ENCODE data around the gene FIG4. TPM values are rescaled to one million over a fixed set of nuclear protein-coding genes. Genes with fewer than 3 reads are reported as not detected.
A peak's percentile ranks its signal among the peaks of the same experiment; 100 is the strongest.

Gene FIG4
- polyA plus RNA-seq (2013, experiment 1 of 2), result 17.0 TPM
- polyA plus RNA-seq (2013, experiment 2 of 2), result 14.7 TPM

DNA sequence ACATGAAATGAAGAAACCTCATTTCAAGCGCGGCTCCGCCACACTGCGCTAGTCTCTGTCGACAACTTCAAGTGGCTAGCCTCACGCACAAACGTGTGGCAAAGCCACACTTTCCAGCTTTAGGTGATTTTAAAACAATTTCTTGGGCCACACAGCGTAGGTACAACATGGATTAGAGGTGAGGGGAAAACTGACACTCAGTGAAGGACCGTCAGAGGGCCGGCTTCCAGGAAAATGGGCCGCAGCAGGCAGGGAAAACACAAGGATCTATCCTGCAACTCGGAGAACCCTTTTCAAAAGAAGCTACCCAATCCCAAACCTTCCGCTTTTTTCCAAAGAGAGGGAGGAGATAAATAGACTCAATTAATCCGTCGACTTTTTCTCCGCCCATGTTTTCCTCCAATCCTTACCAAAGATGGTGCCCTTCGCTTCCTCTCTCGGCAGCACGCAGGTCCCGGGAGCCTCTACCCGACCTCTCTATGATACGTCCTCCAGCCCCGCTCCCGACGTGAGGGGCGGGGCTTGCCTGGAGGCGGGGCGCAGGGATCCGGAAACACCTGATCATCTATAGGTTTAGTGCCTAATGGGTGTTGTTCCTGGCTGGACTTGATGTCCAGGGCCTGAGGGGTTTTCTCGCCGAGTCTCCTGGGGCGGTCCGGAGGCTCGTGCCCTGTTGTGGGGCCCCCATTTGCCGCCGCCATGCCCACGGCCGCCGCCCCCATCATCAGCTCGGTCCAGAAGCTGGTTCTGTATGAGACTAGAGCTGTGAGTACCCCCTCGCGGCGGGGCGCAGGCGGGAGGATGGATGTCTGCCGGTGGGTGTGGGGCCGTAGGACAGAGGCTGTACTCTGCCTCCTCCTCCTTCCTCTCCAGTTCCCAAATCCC, at the start of gene FIG4, which contains the start of gene AK9:
FIG4 (plus strand) TSS at position 560 of the 885 bp plus-strand sequence; CDS start at position 700, 140 bp downstream.
AK9 (minus strand) TSS at position 466 of the 885 bp plus-strand sequence. CDS start 15,457 bp downstream, outside the sequence.
- H3K27ac ChIP-seq (ENCODE audit: low read depth, low read length, severe bottlenecking), result peak within 1 kb of the TSS; percentile 68
- 0 to 1% methylated on average over 27 to 32 of the region's 47 CpGs for WGBS, 2 experiments (ENCODE audit: insufficient coverage in 2 of 2)
- H3K4me1 ChIP-seq (ENCODE audit: control insufficient read depth, insufficient read depth, low read length, poor library complexity, severe bottlenecking), result no peaks in the 10 kb centered on the region
- no peaks in the 10 kb centered on the region for H3K9me3 ChIP-seq (ENCODE audit: control insufficient read depth, low read length)
- H3K4me3 ChIP-seq (ENCODE audit: extremely low read depth, insufficient read depth, low read length, poor library complexity, severe bottlenecking), result peak within 1 kb of the TSS; percentile 84
- no peaks in the 10 kb centered on the region for H3K36me3 ChIP-seq (ENCODE audit: control insufficient read depth, insufficient read depth, low read length)

DNA sequence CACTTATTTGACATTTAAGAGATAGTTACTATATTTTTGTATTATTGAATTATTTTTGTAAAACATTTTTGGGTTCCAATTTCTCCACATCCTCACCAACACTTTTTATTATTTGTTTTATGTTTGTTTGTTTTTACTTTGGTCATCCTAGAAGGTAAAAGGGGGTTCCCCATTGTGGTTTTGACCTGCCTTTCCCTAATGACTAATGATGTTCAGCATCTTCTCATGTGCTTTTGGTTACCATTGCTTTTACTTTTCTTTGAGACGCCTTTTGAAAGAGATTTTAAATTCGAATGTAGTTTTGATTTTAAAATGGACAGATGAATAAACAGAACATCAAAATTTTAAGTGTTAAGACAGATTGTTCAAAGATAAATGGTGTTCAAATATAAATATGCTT, 47.0 kb upstream of the FIG4 start:
- Histone ChIP-seq H3K27ac (ENCODE audit: low read depth, low read length, severe bottlenecking) (no peak overlapping the region), H3K4me3 (ENCODE audit: extremely low read depth, insufficient read depth, low read length, poor library complexity, severe bottlenecking) (no peak overlapping the region), H3K36me3 (ENCODE audit: control insufficient read depth, insufficient read depth, low read length) (no peaks in the 10 kb centered on the region), H3K9me3 (ENCODE audit: control insufficient read depth, low read length) (peaks cover 5% of the 10 kb centered on the region), H3K4me1 (ENCODE audit: control insufficient read depth, insufficient read depth, low read length, poor library complexity, severe bottlenecking) (no peaks in the 10 kb centered on the region)
- WGBS, 2 experiments (ENCODE audit: insufficient coverage in 2 of 2), result no CpG with 5 or more reads among the region's 2 CpGs

DNA sequence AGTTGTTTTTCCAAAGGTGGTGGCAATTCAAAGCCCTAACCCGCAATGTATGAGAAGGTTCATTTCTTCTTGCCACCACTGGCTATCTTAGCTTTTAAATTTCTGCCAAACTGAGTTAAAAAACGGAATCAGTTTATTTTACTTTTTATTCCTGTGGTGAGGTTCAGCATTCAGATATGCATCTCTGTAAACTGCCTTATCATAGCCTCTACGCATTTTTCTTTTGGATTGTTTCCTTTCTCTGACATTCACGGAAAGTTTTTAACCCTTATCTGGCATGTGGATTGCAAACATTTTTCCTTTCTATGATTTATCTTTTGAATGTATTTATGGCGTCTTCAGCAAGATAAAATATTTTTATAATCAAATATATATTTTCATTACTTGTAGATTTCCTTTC, 37.8 kb upstream of the FIG4 start:
- no peaks in the 10 kb centered on the region for H3K36me3 ChIP-seq (ENCODE audit: control insufficient read depth, insufficient read depth, low read length)
- no peak overlapping the region for H3K27ac ChIP-seq (ENCODE audit: low read depth, low read length, severe bottlenecking)
- H3K9me3 ChIP-seq (ENCODE audit: control insufficient read depth, low read length), result no peaks in the 10 kb centered on the region
- H3K4me1 ChIP-seq (ENCODE audit: control insufficient read depth, insufficient read depth, low read length, poor library complexity, severe bottlenecking), result no peaks in the 10 kb centered on the region
- WGBS, 2 experiments (ENCODE audit: insufficient coverage in 2 of 2), result 20% methylated on average over 1 of the region's 5 CpGs; no CpG with 5 or more reads in 1 of the 2 experiments
- no peak overlapping the region for H3K4me3 ChIP-seq (ENCODE audit: extremely low read depth, insufficient read depth, low read length, poor library complexity, severe bottlenecking)

DNA sequence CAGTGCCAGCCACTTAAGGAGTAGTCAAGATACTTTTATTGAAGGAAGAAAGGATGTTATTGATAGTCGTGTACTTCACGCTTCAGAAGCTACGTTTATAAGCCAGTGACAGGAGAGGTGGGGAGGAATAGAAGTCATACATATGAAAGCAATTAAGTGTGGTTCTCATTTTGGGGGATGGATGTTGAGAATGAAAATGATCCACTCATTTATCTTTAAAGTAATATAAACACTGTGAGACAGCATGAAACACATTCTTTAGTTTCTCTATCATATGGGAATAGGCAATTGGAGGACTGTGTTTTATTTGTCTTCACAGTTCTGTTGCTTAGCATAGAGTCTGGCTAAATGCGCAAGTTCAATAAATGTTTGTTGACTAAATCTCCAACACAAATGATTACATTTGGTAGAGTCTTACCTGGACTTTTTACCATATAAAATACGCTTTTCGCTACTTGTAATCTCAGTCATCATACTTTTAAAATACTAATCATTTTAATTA, 35.3 kb upstream of the FIG4 start:
- Histone ChIP-seq H3K4me3 (ENCODE audit: extremely low read depth, insufficient read depth, low read length, poor library complexity, severe bottlenecking) (no peak overlapping the region), H3K27ac (ENCODE audit: low read depth, low read length, severe bottlenecking) (no peak overlapping the region), H3K9me3 (ENCODE audit: control insufficient read depth, low read length) (no peaks in the 10 kb centered on the region), H3K4me1 (ENCODE audit: control insufficient read depth, insufficient read depth, low read length, poor library complexity, severe bottlenecking) (no peaks in the 10 kb centered on the region), H3K36me3 (ENCODE audit: control insufficient read depth, insufficient read depth, low read length) (no peaks in the 10 kb centered on the region)
- WGBS, 2 experiments (ENCODE audit: insufficient coverage in 2 of 2), result 90 to 97% methylated on average over 1 to 5 of the region's 6 CpGs

DNA sequence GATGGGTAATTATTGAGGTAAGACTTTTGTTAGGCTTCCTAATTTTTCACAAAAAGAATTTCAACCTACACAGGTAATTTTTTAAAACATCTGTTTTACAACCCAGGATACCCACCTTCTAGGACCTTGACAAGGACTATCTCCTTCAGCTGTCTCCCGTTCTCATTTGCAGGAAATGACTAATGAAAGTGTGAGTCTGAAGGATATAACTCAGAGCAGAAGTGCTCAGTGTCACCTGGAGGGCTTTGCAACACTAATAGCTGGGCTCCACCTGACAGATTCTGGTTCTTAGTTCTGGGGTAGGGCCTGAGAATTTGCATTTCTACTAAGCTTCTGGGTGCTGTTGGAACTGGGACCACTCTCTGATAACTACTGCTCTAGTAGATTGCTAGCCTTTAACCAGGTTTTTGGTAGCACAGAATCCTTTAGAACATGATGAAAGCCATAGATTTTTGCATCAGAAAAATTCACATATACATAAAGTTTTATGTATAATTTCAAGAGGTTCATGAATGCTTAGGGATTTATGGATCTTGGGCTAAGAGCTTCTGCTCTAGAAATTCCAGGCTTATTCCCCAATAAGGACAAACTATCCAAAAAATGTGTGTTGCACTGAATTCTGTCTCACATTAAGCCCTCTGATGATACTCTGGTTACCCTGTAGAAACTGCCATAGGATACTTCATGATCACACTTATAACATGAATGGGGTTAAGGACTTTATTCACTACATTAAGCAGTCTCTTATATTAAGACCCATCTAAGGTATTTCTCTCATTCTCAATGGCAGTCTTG, 30.4 kb upstream of the FIG4 start:
- WGBS, 2 experiments (ENCODE audit: insufficient coverage in 2 of 2), result 80% methylated on average over 1 of the region's 1 CpG; no CpG with 5 or more reads in 1 of the 2 experiments
- no peaks in the 10 kb centered on the region for H3K36me3 ChIP-seq (ENCODE audit: control insufficient read depth, insufficient read depth, low read length)

DNA sequence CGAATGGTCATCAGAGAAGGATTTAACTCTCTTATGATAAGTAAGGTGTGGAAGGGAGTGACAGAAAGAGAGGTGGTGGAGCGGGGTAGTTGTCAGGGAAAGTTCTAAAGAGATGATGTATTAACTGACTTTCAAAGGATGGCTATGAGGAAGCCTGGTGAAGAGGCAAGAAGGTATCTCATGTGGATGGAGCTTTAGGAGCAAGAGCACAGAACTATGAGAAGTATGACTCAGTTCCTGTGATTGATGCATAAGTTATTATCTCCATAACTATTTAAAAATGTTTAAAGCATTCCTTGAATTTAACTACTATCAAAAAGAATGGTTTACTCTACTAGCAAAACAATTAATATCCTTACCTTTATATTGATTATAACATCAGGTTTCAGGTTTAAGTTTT, 28.9 kb upstream of the FIG4 start:
- Histone ChIP-seq H3K27ac (ENCODE audit: low read depth, low read length, severe bottlenecking) (no peak overlapping the region), H3K36me3 (ENCODE audit: control insufficient read depth, insufficient read depth, low read length) (no peaks in the 10 kb centered on the region), H3K4me3 (ENCODE audit: extremely low read depth, insufficient read depth, low read length, poor library complexity, severe bottlenecking) (no peak overlapping the region), H3K9me3 (ENCODE audit: control insufficient read depth, low read length) (no peaks in the 10 kb centered on the region), H3K4me1 (ENCODE audit: control insufficient read depth, insufficient read depth, low read length, poor library complexity, severe bottlenecking) (no peaks in the 10 kb centered on the region)
- 83 to 85% methylated on average over 2 of the region's 2 CpGs for WGBS, 2 experiments (ENCODE audit: insufficient coverage in 2 of 2)

More for the DNA sequence above, 30.4 kb upstream of the FIG4 start:
- H3K27ac ChIP-seq (ENCODE audit: low read depth, low read length, severe bottlenecking), result no peak overlapping the region
- H3K4me3 ChIP-seq (ENCODE audit: extremely low read depth, insufficient read depth, low read length, poor library complexity, severe bottlenecking), result no peak overlapping the region
- H3K9me3 ChIP-seq (ENCODE audit: control insufficient read depth, low read length), result no peaks in the 10 kb centered on the region
- H3K4me1 ChIP-seq (ENCODE audit: control insufficient read depth, insufficient read depth, low read length, poor library complexity, severe bottlenecking), result no peaks in the 10 kb centered on the region

DNA sequence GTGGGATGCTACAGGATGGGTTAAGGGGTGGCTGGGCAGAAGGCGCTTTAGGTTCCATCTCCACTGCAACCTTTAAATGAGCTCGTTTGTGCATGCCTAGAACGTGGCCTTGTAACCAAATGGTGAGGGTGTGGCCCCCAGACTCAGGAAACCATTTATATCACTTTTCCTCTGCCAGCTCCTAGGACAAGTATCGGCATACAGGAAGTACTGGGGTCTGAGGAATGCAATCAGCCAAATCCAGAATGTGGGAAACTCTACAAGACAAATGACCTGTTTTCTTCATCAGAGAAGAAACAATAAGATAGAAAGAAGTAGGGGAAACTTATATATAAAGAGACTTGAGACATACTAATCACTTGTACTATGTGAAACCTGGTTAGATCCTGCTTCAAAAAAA, 21.3 kb upstream of the FIG4 start:
- Histone ChIP-seq H3K4me3 (ENCODE audit: extremely low read depth, insufficient read depth, low read length, poor library complexity, severe bottlenecking) (no peak overlapping the region), H3K27ac (ENCODE audit: low read depth, low read length, severe bottlenecking) (no peak overlapping the region), H3K36me3 (ENCODE audit: control insufficient read depth, insufficient read depth, low read length) (no peaks in the 10 kb centered on the region), H3K4me1 (ENCODE audit: control insufficient read depth, insufficient read depth, low read length, poor library complexity, severe bottlenecking) (peaks cover 12% of the 10 kb centered on the region), H3K9me3 (ENCODE audit: control insufficient read depth, low read length) (no peaks in the 10 kb centered on the region)
- 90 to 100% methylated on average over 2 to 3 of the region's 4 CpGs for WGBS, 2 experiments (ENCODE audit: insufficient coverage in 2 of 2)

DNA sequence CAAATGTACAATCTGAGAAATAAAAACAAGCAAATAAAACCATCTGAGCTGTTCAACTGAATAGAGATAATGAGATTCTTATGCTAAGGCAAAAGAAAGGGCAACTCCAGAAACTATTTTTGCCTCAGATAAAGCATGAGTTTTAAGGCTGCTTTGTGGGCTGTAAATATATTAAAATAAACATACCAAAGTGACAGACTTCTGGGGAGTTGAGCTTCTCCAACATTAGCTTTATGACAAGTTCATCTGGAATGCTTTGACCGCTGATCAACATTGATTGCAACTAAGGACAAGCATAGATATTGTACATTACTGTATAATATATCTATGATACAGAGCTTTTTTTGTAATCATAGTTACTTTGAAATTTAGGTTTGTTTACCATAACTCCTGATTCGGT, 19.4 kb upstream of the FIG4 start:
- Histone ChIP-seq H3K4me3 (ENCODE audit: extremely low read depth, insufficient read depth, low read length, poor library complexity, severe bottlenecking) (no peak overlapping the region), H3K9me3 (ENCODE audit: control insufficient read depth, low read length) (no peaks in the 10 kb centered on the region), H3K4me1 (ENCODE audit: control insufficient read depth, insufficient read depth, low read length, poor library complexity, severe bottlenecking) (peaks cover 12% of the 10 kb centered on the region), H3K27ac (ENCODE audit: low read depth, low read length, severe bottlenecking) (no peak overlapping the region), H3K36me3 (ENCODE audit: control insufficient read depth, insufficient read depth, low read length) (no peaks in the 10 kb centered on the region)
- no CpG with 5 or more reads among the region's 2 CpGs for WGBS, 2 experiments (ENCODE audit: insufficient coverage in 2 of 2)

DNA sequence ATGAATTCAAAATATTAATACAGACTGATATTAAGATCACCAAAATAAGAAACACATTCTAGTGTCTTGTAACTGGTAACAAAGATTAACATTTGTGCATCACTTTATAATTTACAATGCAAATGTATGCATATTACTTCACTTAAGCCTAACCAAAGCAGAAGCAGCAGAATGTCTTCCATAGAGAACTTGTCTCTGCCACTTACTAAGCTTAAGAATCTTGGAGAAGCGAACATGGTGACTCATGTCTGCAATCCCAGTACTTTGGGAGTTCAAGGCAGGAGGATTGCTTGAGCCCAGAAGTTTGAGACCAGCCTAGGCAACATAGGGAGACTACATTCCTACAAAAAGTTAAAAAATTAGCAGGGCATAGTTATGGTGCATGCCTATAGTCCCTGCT, 18.9 kb upstream of the FIG4 start:
- Histone ChIP-seq H3K27ac (ENCODE audit: low read depth, low read length, severe bottlenecking) (no peak overlapping the region), H3K4me3 (ENCODE audit: extremely low read depth, insufficient read depth, low read length, poor library complexity, severe bottlenecking) (no peak overlapping the region), H3K4me1 (ENCODE audit: control insufficient read depth, insufficient read depth, low read length, poor library complexity, severe bottlenecking) (peaks cover 12% of the 10 kb centered on the region), H3K9me3 (ENCODE audit: control insufficient read depth, low read length) (no peaks in the 10 kb centered on the region), H3K36me3 (ENCODE audit: control insufficient read depth, insufficient read depth, low read length) (no peaks in the 10 kb centered on the region)
- WGBS, 2 experiments (ENCODE audit: insufficient coverage in 2 of 2), result 71 to 86% methylated on average over 1 of the region's 1 CpG

DNA sequence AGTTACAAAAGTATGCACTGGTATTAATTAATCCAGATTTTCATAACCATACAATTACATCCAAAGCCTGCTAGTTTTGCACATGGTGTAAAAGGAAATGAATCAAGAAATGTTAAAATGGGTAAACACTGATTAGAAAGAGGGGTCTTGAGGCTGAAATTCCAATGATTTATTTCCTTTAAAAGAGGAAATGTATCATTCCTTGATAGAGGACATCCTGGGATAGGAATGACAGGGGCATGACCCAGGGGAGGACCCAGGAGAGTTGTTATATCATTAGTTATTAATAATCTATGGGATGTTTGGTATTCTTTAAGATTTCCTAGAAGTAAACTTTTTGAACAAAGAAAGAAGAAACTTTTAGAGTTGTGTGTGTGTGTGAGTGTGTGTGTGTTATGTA, 18.3 kb upstream of the FIG4 start:
- H3K27ac ChIP-seq (ENCODE audit: low read depth, low read length, severe bottlenecking), result no peak overlapping the region
- no peak overlapping the region for H3K4me3 ChIP-seq (ENCODE audit: extremely low read depth, insufficient read depth, low read length, poor library complexity, severe bottlenecking)
- H3K36me3 ChIP-seq (ENCODE audit: control insufficient read depth, insufficient read depth, low read length), result no peaks in the 10 kb centered on the region
- H3K4me1 ChIP-seq (ENCODE audit: control insufficient read depth, insufficient read depth, low read length, poor library complexity, severe bottlenecking), result peaks cover 12% of the 10 kb centered on the region
- no peaks in the 10 kb centered on the region for H3K9me3 ChIP-seq (ENCODE audit: control insufficient read depth, low read length)

Measured in mesodermal cell (in vitro differentiated cells).